Measurements from ENCODE around the gene NUP85.

- no peak for TF ChIP-seq EZH2 (IDR thresholded peaks at IDR 0.05; ENCODE audit: insufficient read depth, poor library complexity, severe bottlenecking)
- TF ChIP-seq EZH2phosphoT487 (IDR thresholded peaks at IDR 0.05; ENCODE audit: insufficient read depth, low read depth): no peak
Measured at GRCh38 chr17:75176625-75177024, 28.9 kb upstream of the NUP85 start.
